Omental fat pad (tissue), 4 donors: Measurements from ENCODE around the gene SAPCD2. TPM values are rescaled to one million over a fixed set of nuclear protein-coding genes. Genes with fewer than 3 reads are reported as not detected.

ENCODE experiments used
- ATAC-seq: fragments of 150-250 bp; one replicate; pipeline ENCODE4 v1.9.1; 2016; ENCODE audit warnings: mild to moderate bottlenecking, moderate library complexity; ENCODE audit not compliant: low FRiP score
- DNase-seq: peaks from one replicate; pipeline ENCODE4 v3.0.0-alpha.2; 2019; ENCODE audit warnings: low spot score
- CTCF ChIP-seq, 3 donors: fragments of 450-650 bp; IDR thresholded peaks; one replicate each; pipeline ENCODE4 v1.5.1; 2016 to 2017; ENCODE audit warnings: antibody characterized with exemption in 3 of 3, mild to moderate bottlenecking in 3 of 3, moderate library complexity in 2 of 3
- total RNA-seq, 4 donors: library from RNA; depleted of rRNA; stranded (reverse); fragments of >200 nt; gene quantifications; one replicate each; pipeline ENCODE4 v1.1.0, GENCODE V29; 2016

Gene SAPCD2
- total RNA-seq, 4 donors from 2014 or later, result 0.13 to 1.8 (median 0.37) TPM; not detected in 1

GRCh38 chr9:137078701-137079400 is 8.5 kb upstream of the SAPCD2 start:
- DNase-seq (no peak), ATAC-seq (no peak)
- no peak for TF ChIP-seq CTCF (IDR thresholded peaks at IDR 0.05)

GRCh38 chr9:137077758-137078693 is 7.7 kb upstream of the SAPCD2 start:
- TF ChIP-seq CTCF (IDR thresholded peaks at IDR 0.05), result no peak
- ATAC-seq (peak; percentile 5), DNase-seq (no peak)

GRCh38 chr9:137077010-137077747 is 6.8 kb upstream of the SAPCD2 start, which contains the start of gene UAP1L1:
Gene UAP1L1 (plus strand): TSS chr9:137077517. CDS start chr9:137077533, 16 bp downstream.
- ATAC-seq, result peak; percentile 34
- no peak for TF ChIP-seq CTCF (IDR thresholded peaks at IDR 0.05)
- no peak for DNase-seq

GRCh38 chr9:137076636-137077009 is 6.3 kb upstream of the SAPCD2 start:
- no peak for TF ChIP-seq CTCF (IDR thresholded peaks at IDR 0.05)
- ATAC-seq (no peak), DNase-seq (no peak)

- ATAC-seq (no peak), DNase-seq (no peak)
- TF ChIP-seq CTCF (IDR thresholded peaks at IDR 0.05), result no peak
Observed at GRCh38 chr9:137075275-137075775, 5.0 kb upstream of the SAPCD2 start.

GRCh38 chr9:137074657-137075274 is 4.4 kb upstream of the SAPCD2 start:
- DNase-seq (no peak), ATAC-seq (no peak)
- TF ChIP-seq CTCF (IDR thresholded peaks at IDR 0.05), result no peak
